Stimulated activated naive CD4-positive, alpha-beta T cell (primary cell): ENCODE measurements around the gene NXPH3.

Experiments used
- DNase-seq, 6 experiments: peaks; one replicate each; lab custom pipeline; 2025; lab: John Stamatoyannopoulos, UW

NXPH3 gene

GRCh38 chr17:49592263-49592662 is 16.6 kb downstream of the NXPH3 start:
- no peak for DNase-seq

GRCh38 chr17:49595328-49595727 is 19.7 kb downstream of the NXPH3 start:
- DNase-seq = no peak

GRCh38 chr17:49595980-49596379 is 20.3 kb downstream of the NXPH3 start:
- no peak for DNase-seq

GRCh38 chr17:49596613-49597244 is 21.1 kb downstream of the NXPH3 start:
- DNase-seq = no peak

GRCh38 chr17:49597436-49597835 is 21.8 kb downstream of the NXPH3 start:
- no peak for DNase-seq

GRCh38 chr17:49597928-49598655 is 22.4 kb downstream of the NXPH3 start:
- DNase-seq = no peak

- no peak for DNase-seq
These were observed 23.2 kb downstream of the NXPH3 start for GRCh38 chr17:49598918-49599317.

- no peak for DNase-seq
These were observed 25.3 kb downstream of the NXPH3 start for GRCh38 chr17:49600949-49601348.

- no peak for DNase-seq
These were observed 27.1 kb downstream of the NXPH3 start for GRCh38 chr17:49602783-49603182.

GRCh38 chr17:49603238-49603637 is 27.6 kb downstream of the NXPH3 start:
- DNase-seq = no peak

GRCh38 chr17:49603720-49604119 is 28.0 kb downstream of the NXPH3 start:
- no peak for DNase-seq

- no peak for DNase-seq
These were observed 28.7 kb downstream of the NXPH3 start for GRCh38 chr17:49604314-49604869.

- DNase-seq = no peak
These were observed 35.4 kb downstream of the NXPH3 start for GRCh38 chr17:49610883-49611584.

GRCh38 chr17:49612726-49613125 is 37.1 kb downstream of the NXPH3 start:
- no peak for DNase-seq

GRCh38 chr17:49613182-49613800 is 37.6 kb downstream of the NXPH3 start:
- DNase-seq = no peak

- DNase-seq = no peak
These were observed 40.4 kb downstream of the NXPH3 start for GRCh38 chr17:49616086-49616485.

GRCh38 chr17:49616601-49617131 is 41.0 kb downstream of the NXPH3 start:
- no peak for DNase-seq

- DNase-seq = no peak
These were observed 42.4 kb downstream of the NXPH3 start for GRCh38 chr17:49618028-49618611.

- no peak for DNase-seq
These were observed 45.7 kb downstream of the NXPH3 start for GRCh38 chr17:49621420-49621819.

- DNase-seq = no peak
These were observed 46.4 kb downstream of the NXPH3 start for GRCh38 chr17:49621946-49622529.

GRCh38 chr17:49624896-49625295 is 49.2 kb downstream of the NXPH3 start:
- no peak for DNase-seq
